ENCODE measurements around the gene MIPOL1. TPM values are rescaled to one million over a fixed set of nuclear protein-coding genes. Genes with fewer than 3 reads are reported as not detected.

The MIPOL1 gene
- total RNA-seq, 4 donors from 2014 or later: 17.0 to 43.4 (median 30.2) TPM

DNA sequence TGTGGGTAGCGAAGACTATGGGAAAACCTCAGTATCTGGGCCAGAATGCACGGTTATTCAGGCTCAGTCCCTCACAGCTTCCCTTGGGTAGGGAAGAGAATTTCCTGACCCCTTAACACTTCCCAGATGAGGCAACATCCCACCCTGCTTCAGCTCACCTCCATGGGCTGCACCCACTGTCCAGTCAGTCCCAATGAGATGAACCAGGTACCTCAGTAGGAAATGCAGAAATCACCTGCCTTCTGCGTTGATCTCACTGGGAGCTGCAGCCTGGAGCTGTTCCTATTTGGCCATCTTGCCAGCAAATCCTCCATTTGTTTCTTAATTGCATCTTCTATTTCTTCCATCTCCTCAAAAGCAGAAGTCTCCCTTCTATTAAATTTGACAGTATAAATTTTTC is 292.9 kb downstream of the MIPOL1 start:
- Histone ChIP-seq H3K36me3 (no peaks in the 10 kb centered on the region), H3K4me3 (replicated peaks in 1 of 3) (no peak overlapping the region), H3K9me3 (no peaks in the 10 kb centered on the region), H3K27me3 (no peaks in the 10 kb centered on the region), H3K27ac (no peak overlapping the region), H3K4me1 (no peaks in the 10 kb centered on the region)
- DNase-seq: no peak
- intact Hi-C loops (cut with DNase I): no loop called here
- WGBS, 2 donors: 95 to 97% methylated on average over 2 to 3 of the region's 3 CpGs
- no peak for TF ChIP-seq POLR2A (IDR thresholded peaks at IDR 0.05)
- TF ChIP-seq, protein P1, sequence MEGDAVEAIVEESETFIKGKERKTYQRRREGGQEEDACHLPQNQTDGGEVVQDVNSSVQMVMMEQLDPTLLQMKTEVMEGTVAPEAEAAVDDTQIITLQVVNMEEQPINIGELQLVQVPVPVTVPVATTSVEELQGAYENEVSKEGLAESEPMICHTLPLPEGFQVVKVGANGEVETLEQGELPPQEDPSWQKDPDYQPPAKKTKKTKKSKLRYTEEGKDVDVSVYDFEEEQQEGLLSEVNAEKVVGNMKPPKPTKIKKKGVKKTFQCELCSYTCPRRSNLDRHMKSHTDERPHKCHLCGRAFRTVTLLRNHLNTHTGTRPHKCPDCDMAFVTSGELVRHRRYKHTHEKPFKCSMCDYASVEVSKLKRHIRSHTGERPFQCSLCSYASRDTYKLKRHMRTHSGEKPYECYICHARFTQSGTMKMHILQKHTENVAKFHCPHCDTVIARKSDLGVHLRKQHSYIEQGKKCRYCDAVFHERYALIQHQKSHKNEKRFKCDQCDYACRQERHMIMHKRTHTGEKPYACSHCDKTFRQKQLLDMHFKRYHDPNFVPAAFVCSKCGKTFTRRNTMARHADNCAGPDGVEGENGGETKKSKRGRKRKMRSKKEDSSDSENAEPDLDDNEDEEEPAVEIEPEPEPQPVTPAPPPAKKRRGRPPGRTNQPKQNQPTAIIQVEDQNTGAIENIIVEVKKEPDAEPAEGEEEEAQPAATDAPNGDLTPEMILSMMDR (IDR thresholded peaks at IDR 0.05): no peak

DNA sequence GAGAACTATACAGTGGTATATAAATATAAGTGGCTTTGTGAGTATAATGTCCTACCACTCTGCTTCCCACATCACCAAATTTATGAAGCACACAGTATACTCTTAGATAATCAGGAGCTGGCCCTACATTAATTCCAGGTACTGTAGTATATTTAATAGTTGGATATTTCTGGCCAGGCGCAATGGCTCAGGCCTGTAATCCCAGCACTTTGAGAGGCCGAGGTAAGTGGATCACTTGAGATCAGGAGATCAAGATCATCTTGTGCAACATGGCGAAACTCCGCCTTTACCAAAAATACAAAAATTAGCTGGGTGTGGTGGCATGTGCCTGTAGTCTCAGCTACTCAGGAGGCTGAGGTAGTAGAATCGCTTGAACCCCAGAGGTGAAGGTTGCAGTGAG is 293.3 kb downstream of the MIPOL1 start:
- TF ChIP-seq, protein P1 (IDR thresholded peaks at IDR 0.05): no peak
- no peak for TF ChIP-seq POLR2A (IDR thresholded peaks at IDR 0.05)
- Histone ChIP-seq H3K4me3 (replicated peaks in 1 of 3) (no peak overlapping the region), H3K27ac (no peak overlapping the region), H3K27me3 (no peaks in the 10 kb centered on the region), H3K9me3 (no peaks in the 10 kb centered on the region), H3K36me3 (no peaks in the 10 kb centered on the region), H3K4me1 (no peaks in the 10 kb centered on the region)
- intact Hi-C loops (cut with DNase I): no loop called here
- no peak for DNase-seq
- WGBS, 2 donors: 92 to 99% methylated on average over 5 of the region's 5 CpGs

DNA sequence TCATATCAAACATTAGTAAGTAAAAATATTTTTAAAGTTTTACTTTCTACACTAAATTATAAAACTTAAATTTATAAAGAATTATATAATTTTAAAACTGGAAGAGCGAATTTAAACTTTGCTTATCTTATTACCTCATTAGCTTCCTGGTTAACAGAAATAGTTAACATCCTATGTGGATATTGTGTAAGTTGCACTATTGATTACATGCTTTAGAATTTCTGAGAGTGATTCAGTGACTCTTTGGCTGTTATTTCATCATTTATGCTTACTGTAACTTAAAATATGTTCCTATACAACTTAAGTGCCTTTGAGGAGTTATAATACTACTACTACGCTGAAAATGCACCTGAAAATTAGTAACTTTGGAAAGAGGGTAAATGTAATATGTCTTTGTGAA is 295.9 kb downstream of the MIPOL1 start:
- Histone ChIP-seq H3K27me3 (no peaks in the 10 kb centered on the region), H3K9me3 (no peaks in the 10 kb centered on the region), H3K4me3 (replicated peaks in 1 of 3) (no peak overlapping the region), H3K27ac (no peak overlapping the region), H3K36me3 (no peaks in the 10 kb centered on the region), H3K4me1 (no peaks in the 10 kb centered on the region)
- DNase-seq: no peak
- intact Hi-C loops (cut with DNase I): no loop called here
- WGBS, 2 donors: 92 to 94% methylated on average over 2 of the region's 2 CpGs
- TF ChIP-seq, protein P1 (IDR thresholded peaks at IDR 0.05): no peak
- TF ChIP-seq POLR2A (IDR thresholded peaks at IDR 0.05): no peak

DNA sequence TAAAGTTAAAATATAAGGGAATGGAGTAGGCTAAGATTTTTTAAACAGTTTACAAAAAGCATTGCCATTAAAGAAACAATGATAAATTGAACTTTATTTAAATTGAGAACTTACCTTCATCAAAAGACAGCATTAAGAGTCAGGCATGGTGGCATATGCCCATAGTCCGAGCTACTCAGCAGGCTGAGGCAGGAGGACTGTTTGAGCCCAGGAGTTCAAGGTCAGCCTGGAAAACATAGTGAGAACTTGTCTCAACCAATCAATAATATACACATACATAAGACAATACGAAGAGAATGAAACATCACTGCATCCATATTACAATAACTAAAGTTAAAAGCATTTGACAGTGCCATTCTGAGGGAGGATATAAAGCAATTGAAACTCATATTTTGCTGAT is 299.7 kb downstream of the MIPOL1 start:
- Histone ChIP-seq H3K27me3 (no peaks in the 10 kb centered on the region), H3K36me3 (no peaks in the 10 kb centered on the region), H3K9me3 (no peaks in the 10 kb centered on the region), H3K4me1 (no peaks in the 10 kb centered on the region), H3K4me3 (replicated peaks in 1 of 3) (no peak overlapping the region), H3K27ac (no peak overlapping the region)
- DNase-seq: no peak
- intact Hi-C loops (cut with DNase I): no loop called here
- no peak for TF ChIP-seq POLR2A (IDR thresholded peaks at IDR 0.05)
- TF ChIP-seq, protein P1 (IDR thresholded peaks at IDR 0.05): no peak
- WGBS, 2 donors: 96 to 99% methylated on average over 2 of the region's 2 CpGs

DNA sequence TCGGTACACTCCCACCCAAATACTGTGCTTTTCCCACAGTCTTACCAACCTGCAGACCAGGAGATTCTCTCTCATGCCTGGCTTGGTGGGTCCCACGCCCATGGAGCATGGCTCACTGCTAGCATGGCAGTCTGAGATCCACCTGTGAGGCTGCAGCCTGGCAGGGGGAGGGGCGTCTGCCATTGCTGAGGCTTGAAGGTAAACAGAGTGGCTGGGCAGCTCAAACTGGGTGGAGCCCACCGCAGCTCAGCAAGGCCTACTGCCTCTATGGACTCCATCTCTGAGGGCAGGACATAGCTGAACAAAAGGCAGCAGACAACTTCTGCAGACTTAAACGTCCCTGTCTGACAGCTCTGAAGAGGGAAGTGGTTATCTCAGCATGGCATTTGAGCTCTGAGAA is 304.1 kb downstream of the MIPOL1 start:
- no peak overlapping the region for H3K27ac ChIP-seq
- TF ChIP-seq, protein P1 (IDR thresholded peaks at IDR 0.05): no peak
- TF ChIP-seq POLR2A (IDR thresholded peaks at IDR 0.05): no peak
- WGBS, 2 donors: 87 to 98% methylated on average over 4 to 5 of the region's 5 CpGs
- H3K4me1 ChIP-seq: no peaks in the 10 kb centered on the region
- H3K36me3 ChIP-seq: no peaks in the 10 kb centered on the region
- intact Hi-C loops (cut with DNase I): no loop called here
- no peak for DNase-seq
- H3K27me3 ChIP-seq: no peaks in the 10 kb centered on the region
- H3K4me3 ChIP-seq (replicated peaks in 1 of 3): no peak overlapping the region
- no peaks in the 10 kb centered on the region for H3K9me3 ChIP-seq
